HepG2 (cell line): ENCODE results near the gene EPHB3.

ENCODE experiments used
- CHD2 ChIP-seq: IDR thresholded peaks from 2 replicates; pipeline ENCODE4 v1.6.1; 2011; ENCODE audit warnings: low read depth, low read length, improper control_type of control experiment
- EP300 ChIP-seq, 3 experiments: sonication (generic) in 1 of 3; formaldehyde crosslinking in 1 of 3; IDR thresholded peaks; 2 replicates each; pipeline versions ENCODE4 v1.5.1 to v1.6.1; 2011 to 2020; ENCODE audit warnings: low read depth in 2 of 3, low read length in 2 of 3, borderline replicate concordance in 1 of 3, improper control_type of control experiment in 1 of 3, mild to moderate bottlenecking in 1 of 3, missing genetic modification reagents in 1 of 3, moderate library complexity in 1 of 3
- HNRNPH1 ChIP-seq: fragments of 200-400 bp; formaldehyde crosslinking; optimal IDR thresholded peaks from 2 replicates; pipeline ENCODE3; 2017; ENCODE audit warnings: mild to moderate bottlenecking, low read depth, low read length
- HOXD1 ChIP-seq: sonication (generic); formaldehyde crosslinking; IDR thresholded peaks from 2 replicates; pipeline ENCODE4 v1.5.0; 2020; ENCODE audit warnings: missing genetic modification reagents
- ZBTB42 ChIP-seq: sonication (generic); formaldehyde crosslinking; IDR thresholded peaks from 2 replicates; pipeline ENCODE4 v1.5.0; 2020; ENCODE audit warnings: mild to moderate bottlenecking, missing genetic modification reagents

GRCh38 chr3:184574515-184575417, 13.2 kb downstream of the EPHB3 start:
- TF ChIP-seq CHD2 (no peak), EP300 (IDR thresholded peaks at IDR 0.05; ENCODE audit: low read depth in 2 of 2, low read length in 2 of 2) (no peak), EP300 (CRISPR knock-in tag; IDR thresholded peaks at IDR 0.05; ENCODE audit: borderline replicate concordance) (no peak), ZBTB42 (no peak), HOXD1 (CRISPR knock-in tag) (no peak), HNRNPH1 (no peak)
